Transverse colon (tissue), 4 donors: Measurements from ENCODE around the gene PODN.

Source experiments
- EP300 ChIP-seq: sonication (generic); formaldehyde crosslinking; IDR thresholded peaks from one replicate; pipeline ENCODE4 v1.6.1; 2017; ENCODE audit warnings: antibody characterized with exemption, low read depth
- POLR2A ChIP-seq: fragments of 450-650 bp; IDR thresholded peaks from one replicate; pipeline ENCODE4 v1.6.1; 2016; ENCODE audit warnings: antibody characterized with exemption, mild to moderate bottlenecking, moderate library complexity
- POLR2AphosphoS5 ChIP-seq, 3 donors: sonication (generic); formaldehyde crosslinking; IDR thresholded peaks; one replicate each; pipeline ENCODE4 v1.6.1; 2016; ENCODE audit warnings: antibody characterized with exemption in 3 of 3
- TF ChIP-seq, protein P1 (sequence below), 5 experiments: fragments of 200-600 bp in 3 of 5; fragments of 450-650 bp in 2 of 5; sonication (generic) in 3 of 5; IDR thresholded peaks; 1 replicate in 2 of 5; 2 replicates in 3 of 5; pipeline ENCODE4 v1.5.1; 2016 to 2017; ENCODE audit warnings: antibody characterized with exemption in 5 of 5, inconsistent platforms in 3 of 5, mild to moderate bottlenecking in 2 of 5, moderate library complexity in 1 of 5

- no peak for TF ChIP-seq POLR2A
- TF ChIP-seq, protein P1, sequence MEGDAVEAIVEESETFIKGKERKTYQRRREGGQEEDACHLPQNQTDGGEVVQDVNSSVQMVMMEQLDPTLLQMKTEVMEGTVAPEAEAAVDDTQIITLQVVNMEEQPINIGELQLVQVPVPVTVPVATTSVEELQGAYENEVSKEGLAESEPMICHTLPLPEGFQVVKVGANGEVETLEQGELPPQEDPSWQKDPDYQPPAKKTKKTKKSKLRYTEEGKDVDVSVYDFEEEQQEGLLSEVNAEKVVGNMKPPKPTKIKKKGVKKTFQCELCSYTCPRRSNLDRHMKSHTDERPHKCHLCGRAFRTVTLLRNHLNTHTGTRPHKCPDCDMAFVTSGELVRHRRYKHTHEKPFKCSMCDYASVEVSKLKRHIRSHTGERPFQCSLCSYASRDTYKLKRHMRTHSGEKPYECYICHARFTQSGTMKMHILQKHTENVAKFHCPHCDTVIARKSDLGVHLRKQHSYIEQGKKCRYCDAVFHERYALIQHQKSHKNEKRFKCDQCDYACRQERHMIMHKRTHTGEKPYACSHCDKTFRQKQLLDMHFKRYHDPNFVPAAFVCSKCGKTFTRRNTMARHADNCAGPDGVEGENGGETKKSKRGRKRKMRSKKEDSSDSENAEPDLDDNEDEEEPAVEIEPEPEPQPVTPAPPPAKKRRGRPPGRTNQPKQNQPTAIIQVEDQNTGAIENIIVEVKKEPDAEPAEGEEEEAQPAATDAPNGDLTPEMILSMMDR (IDR thresholded peaks at IDR 0.05), result no peak
- TF ChIP-seq EP300, result no peak
- no peak for TF ChIP-seq POLR2AphosphoS5 (IDR thresholded peaks at IDR 0.05)
These were observed 18.8 kb downstream of the PODN start for GRCh38 chr1:53080769-53081168.
